Endothelial cell of umbilical vein (primary cell): ENCODE measurements around the gene KLC4. TPM values are rescaled to one million over a fixed set of nuclear protein-coding genes. Genes with fewer than 3 reads are reported as not detected.

Source experiments
- BruUV-seq: library from RNA; stranded (reverse); fragments of 400-500 nt; replicated peaks from 2 replicates; lab custom pipeline; 2021; lab: Mats Ljungman, UMichigan
- CTCF ChIA-PET: fragments of 300-600, 350-600 bp; sonication (Branson Sonifier 250); formaldehyde crosslinking; loops from one replicate; lab custom pipeline; 2021; ENCODE audit warnings: antibody characterized with exemption, inconsistent platforms; lab: Charles Lee
- POLR2A ChIA-PET: fragments of 300-600, 350-600 bp; sonication (Branson Sonifier 250); formaldehyde crosslinking; loops from one replicate; lab custom pipeline; 2021; ENCODE audit warnings: antibody characterized with exemption, inconsistent platforms; lab: Charles Lee
- DNase-seq: peaks from one replicate; pipeline ENCODE4 v3.0.0-alpha.2; 2011; ENCODE audit warnings: low read depth, low spot score
- FAIRE-seq: peaks from 2 replicates; lab custom pipeline; 2011; peaks lifted over from hg19 to GRCh38; lab: Jason Lieb, UNC
- H2AFZ ChIP-seq: 2 replicates; pipeline ENCODE4 v1.6.0; 2012; ENCODE audit warnings: low read depth, low read length, control low read depth, inconsistent platforms
- H3K27ac ChIP-seq: 2 replicates; pipeline ENCODE4 v1.5.1; 2011; ENCODE audit warnings: low read depth, mild to moderate bottlenecking, control low read depth, low read length, moderate library complexity; ENCODE audit not compliant: insufficient read depth
- H3K27me3 ChIP-seq, 2 experiments: 2 replicates each; pipeline versions ENCODE4 v1.6.0 to v1.6.1; 2011; ENCODE audit warnings: low read length in 2 of 2, mixed read lengths in 1 of 2; ENCODE audit not compliant: control insufficient read depth in 2 of 2, insufficient read depth in 2 of 2
- H3K36me3 ChIP-seq, 2 experiments: 2 replicates in 1 of 2; 3 replicates in 1 of 2; pipeline ENCODE4 v1.5.1; 2011; ENCODE audit warnings: low read length in 2 of 2, mild to moderate bottlenecking in 1 of 2, moderate library complexity in 1 of 2; ENCODE audit not compliant: control insufficient read depth in 2 of 2, insufficient read depth in 2 of 2; ENCODE audit errors: extremely low read depth in 1 of 2
- H3K4me1 ChIP-seq: 3 replicates; pipeline ENCODE4 v1.5.1; 2011; ENCODE audit warnings: mild to moderate bottlenecking, low read length; ENCODE audit not compliant: control insufficient read depth, insufficient read depth; ENCODE audit errors: extremely low read depth
- H3K4me2 ChIP-seq: 2 replicates; pipeline ENCODE4 v1.6.1; 2011; ENCODE audit warnings: low read length, control low read depth, mixed read lengths; ENCODE audit not compliant: insufficient read depth
- H3K4me3 ChIP-seq, 3 experiments: fragments of 200-600 bp in 1 of 3; sonication (generic), shearing (Covaris generic) in 1 of 3; replicated peaks in 1 of 3; 2 replicates each; pipeline ENCODE4 v1.5.1; 2011 to 2016; ENCODE audit warnings: control low read depth in 3 of 3, low read length in 3 of 3, mild to moderate bottlenecking in 2 of 3, inconsistent platforms in 1 of 3, low read depth in 1 of 3, moderate library complexity in 1 of 3; ENCODE audit not compliant: insufficient read depth in 1 of 3
- H3K79me2 ChIP-seq: 2 replicates; pipeline ENCODE4 v1.6.0; 2012; ENCODE audit warnings: low read length, inconsistent platforms; ENCODE audit not compliant: control insufficient read depth, insufficient read depth
- H3K9ac ChIP-seq: replicated peaks from 2 replicates; pipeline ENCODE3; 2011; ENCODE audit warnings: low read length, control low read depth; ENCODE audit not compliant: insufficient read depth; ENCODE audit errors: extremely low read depth
- H3K9me1 ChIP-seq: replicated peaks from 3 replicates; pipeline ENCODE4 v1.6.0; 2011; ENCODE audit warnings: mild to moderate bottlenecking, low read length; ENCODE audit not compliant: control insufficient read depth, insufficient read depth; ENCODE audit errors: extremely low read depth
- H3K9me3 ChIP-seq: replicated peaks from 2 replicates; pipeline ENCODE4 v1.5.1; 2012; ENCODE audit warnings: low read length, inconsistent platforms; ENCODE audit not compliant: control insufficient read depth, insufficient read depth
- H4K20me1 ChIP-seq: replicated peaks from 2 replicates; pipeline ENCODE3; 2011; ENCODE audit warnings: mild to moderate bottlenecking, low read length; ENCODE audit not compliant: control insufficient read depth, insufficient read depth; ENCODE audit errors: extremely low read depth
- CTCF ChIP-seq, 2 donors: IDR thresholded peaks; 1 replicate in 1 of 2; 2 replicates in 1 of 2; pipeline ENCODE4 v1.5.1; 2011; ENCODE audit warnings: low read length in 2 of 2, mild to moderate bottlenecking in 2 of 2, moderate library complexity in 2 of 2, control low read depth in 1 of 2, inconsistent platforms in 1 of 2, low read depth in 1 of 2; ENCODE audit not compliant: insufficient read depth in 1 of 2; ENCODE audit errors: extremely low read depth in 1 of 2
- EZH2 ChIP-seq: IDR thresholded peaks from 2 replicates; pipeline ENCODE4 v1.6.1; 2012; ENCODE audit warnings: borderline replicate concordance, low read depth, mild to moderate bottlenecking, moderate library complexity, low read length, inconsistent platforms; ENCODE audit not compliant: severe bottlenecking
- GATA2 ChIP-seq: IDR thresholded peaks from 2 replicates; pipeline ENCODE4 v1.7.0; 2011; ENCODE audit warnings: low read depth, mild to moderate bottlenecking, moderate library complexity, mixed read lengths, low read length; ENCODE audit not compliant: insufficient read length, insufficient read depth
- JUN ChIP-seq: IDR thresholded peaks from 2 replicates; pipeline ENCODE4 v1.6.1; 2011; ENCODE audit warnings: borderline replicate concordance, low read depth; ENCODE audit not compliant: insufficient read length, insufficient read depth
- MYC ChIP-seq: IDR thresholded peaks from one replicate; pipeline ENCODE4 v1.6.1; 2011; ENCODE audit warnings: mild to moderate bottlenecking, low read depth, low read length
- POLR2AphosphoS5 ChIP-seq: IDR thresholded peaks from 2 replicates; pipeline ENCODE4 v1.6.1; 2012; ENCODE audit warnings: low read depth, mild to moderate bottlenecking, control low read depth, low read length, moderate library complexity; ENCODE audit not compliant: insufficient read depth
- dilution Hi-C: fragments of 300-500 bp; cut with MboI; formaldehyde crosslinking; loops from one replicate; pipeline ENCODE4 v1.15.0; 2019; ENCODE audit warnings: low sequenced_read_pairs; ENCODE audit not compliant: extremely low pct_ligation_motif_present
- intact Hi-C: fragments of 100-400 bp; cut with micrococcal nuclease; formaldehyde crosslinking; loops from one replicate; pipeline ENCODE4 v1.10.0; 2022
- polyA plus RNA-seq, 4 experiments: library from polyadenylated mRNA; depleted of rRNA in 3 of 4; stranded (reverse) in 3 of 4; unstranded in 1 of 4; fragments of >200 nt; gene quantifications; 2 replicates each; pipeline versions ENCODE4 v1.2.1 to v1.2.3, GENCODE V29; 2011 to 2012; ENCODE audit warnings: missing spikeins in 1 of 4
- total RNA-seq: library from RNA; stranded (reverse); gene quantifications from 2 replicates; pipeline ENCODE4 v1.2.3, GENCODE V29; 2021

The KLC4 gene
- total and polyA plus RNA-seq, 2 donors (not counting 3 experiments of a cell fraction or from before 2014, with no cell fraction given) = 17.7 to 26.8 TPM

GRCh38 chr6:43019152-43019551, 40.3 kb upstream of the KLC4 start:
- dilution Hi-C loops (no loop called here), intact Hi-C loops (no loop called here)
- ChIA-PET CTCF (interaction anchor here (0.7 to 1.0 kb wide), 2 partner anchors 16 to 125 kb away, joined by 3 read pairs; no protein-coding TSS in a partner anchor), POLR2A (no interaction called here)
- no peaks in the 10 kb centered on the region for H3K9me3 ChIP-seq
- BruUV-seq = no TSS peak
- H3K4me2 ChIP-seq = no peak overlapping the region
- H3K9ac ChIP-seq = no peak overlapping the region
- peaks cover 49% of the 10 kb centered on the region for H3K79me2 ChIP-seq
- no peak overlapping the region for H3K27ac ChIP-seq
- H4K20me1 ChIP-seq = no peaks in the 10 kb centered on the region
- FAIRE-seq (no peak), DNase-seq (no peak)
- H3K9me1 ChIP-seq = no peaks in the 10 kb centered on the region
- peaks cover 0 to 15% of the 10 kb centered on the region in 2 experiments for H3K36me3 ChIP-seq
- H2AFZ ChIP-seq = no peak overlapping the region
- TF ChIP-seq JUN = no peak
- H3K4me3 ChIP-seq = no peak overlapping the region
- H3K4me1 ChIP-seq = peaks cover 5% of the 10 kb centered on the region
- no peaks in the 10 kb centered on the region for H3K27me3 ChIP-seq

- dilution Hi-C loops (no loop called here), intact Hi-C loops (loop anchor here (2.0 kb wide), 1 partner anchor 33 kb away; the partner anchor contains the start of gene CUL7)
- no peak overlapping the region for H3K4me2 ChIP-seq
- H3K27ac ChIP-seq = no peak overlapping the region
- H2AFZ ChIP-seq = no peak overlapping the region
- no peaks in the 10 kb centered on the region for H3K9me1 ChIP-seq
- H3K79me2 ChIP-seq = peaks cover 48% of the 10 kb centered on the region
- no peak for TF ChIP-seq EZH2
- TF ChIP-seq MYC = no peak
- TF ChIP-seq CTCF (IDR thresholded peaks at IDR 0.05; ENCODE audit: extremely low read depth in 1 of 2, insufficient read depth in 1 of 2, low read depth in 1 of 2, low read length in 2 of 2) = no peak
- no peak for TF ChIP-seq POLR2AphosphoS5
- no peak for TF ChIP-seq JUN
- no peak for TF ChIP-seq GATA2
- no peaks in the 10 kb centered on the region for H3K27me3 ChIP-seq
- CTCF ChIA-PET = interaction anchor here (0.7 to 3.7 kb wide), 3 partner anchors 13 to 124 kb away, joined by 3 to 11 read pairs (median 3); no protein-coding TSS in a partner anchor
- BruUV-seq = no TSS peak
- H3K36me3 ChIP-seq = peaks cover 6 to 22% of the 10 kb centered on the region in 2 experiments
- no peaks in the 10 kb centered on the region for H3K4me1 ChIP-seq
- FAIRE-seq (no peak), DNase-seq (no peak)
- H3K4me3 ChIP-seq = no peak overlapping the region
- no peak overlapping the region for H3K9ac ChIP-seq
- POLR2A ChIA-PET = interaction anchor here (1.7 kb wide), 1 partner anchor 34 kb away, joined by 7 read pairs; the partner anchor contains the start of gene CUL7
- no peaks in the 10 kb centered on the region for H3K9me3 ChIP-seq
- H4K20me1 ChIP-seq = no peaks in the 10 kb centered on the region
Measured at GRCh38 chr6:43020052-43020705, 39.3 kb upstream of the KLC4 start.
